HG03520 (cell line): ENCODE measurements around the gene ZNF14.
"Not testable (repeated sequence)": the region's sequence is repeated elsewhere in the genome, so short reads cannot be mapped to it uniquely, and the experiment has no call there.

Source experiments
- ATAC-seq: cut with Tn5 transposase; IDR thresholded peaks from one replicate; pipeline ENCODE4 v1.9.1; 2021; ENCODE audit warnings: mild to moderate bottlenecking, moderate library complexity; ENCODE audit not compliant: unreplicated experiment

The ZNF14 gene

GRCh38 chr19:19747357-19748220 lies 14.7 kb upstream of the ZNF14 start:
- no peak for ATAC-seq

GRCh38 chr19:19746286-19747213 lies 13.6 kb upstream of the ZNF14 start:
- no peak for ATAC-seq

- ATAC-seq = no peak
Observed at GRCh38 chr19:19745496-19746285, 12.8 kb upstream of the ZNF14 start.

GRCh38 chr19:19744641-19745040 lies 11.7 kb upstream of the ZNF14 start:
- ATAC-seq = no peak

- ATAC-seq = not testable (repeated sequence)
Observed at GRCh38 chr19:19743921-19744320, 11.0 kb upstream of the ZNF14 start.

GRCh38 chr19:19743176-19743575 lies 10.3 kb upstream of the ZNF14 start:
- ATAC-seq = no peak

- no peak for ATAC-seq
Observed at GRCh38 chr19:19742773-19743172, 9.9 kb upstream of the ZNF14 start.

- ATAC-seq = no peak
Observed at GRCh38 chr19:19741184-19741583, 8.3 kb upstream of the ZNF14 start.

GRCh38 chr19:19740755-19741154 lies 7.8 kb upstream of the ZNF14 start:
- ATAC-seq = no peak

- no peak for ATAC-seq
Observed at GRCh38 chr19:19738564-19738963, 5.7 kb upstream of the ZNF14 start.

GRCh38 chr19:19737559-19738332 lies 4.8 kb upstream of the ZNF14 start:
- ATAC-seq = no peak

- ATAC-seq = no peak
Observed at GRCh38 chr19:19721896-19722295, 11.0 kb downstream of the ZNF14 start.

- no peak for ATAC-seq
Observed at GRCh38 chr19:19719798-19720197, 13.1 kb downstream of the ZNF14 start.

- no peak for ATAC-seq
Observed at GRCh38 chr19:19711934-19712828, 20.7 kb downstream of the ZNF14 start.

GRCh38 chr19:19711306-19711933 lies 21.5 kb downstream of the ZNF14 start:
- no peak for ATAC-seq

GRCh38 chr19:19710506-19710905 lies 22.4 kb downstream of the ZNF14 start:
- ATAC-seq = no peak

GRCh38 chr19:19704836-19705235 lies 28.1 kb downstream of the ZNF14 start:
- no peak for ATAC-seq

GRCh38 chr19:19700493-19700892 lies 32.4 kb downstream of the ZNF14 start:
- ATAC-seq = not testable (repeated sequence)

GRCh38 chr19:19697589-19697988 lies 35.3 kb downstream of the ZNF14 start:
- ATAC-seq = no peak
